B cell (primary cell): ENCODE measurements around the gene CIAO2B. TPM values are rescaled to one million over a fixed set of nuclear protein-coding genes. Genes with fewer than 3 reads are reported as not detected.

Experiments
- ATAC-seq: fragments of 200-7000 bp; cut with Tn5 transposase; one replicate; pipeline ENCODE4 v1.10.0; 2021; ENCODE audit warnings: low read depth, mild to moderate bottlenecking, moderate number of reproducible peaks, moderate library complexity
- CTCF ChIA-PET: fragments of 350-600 bp; sonication (Branson Sonifier 250); formaldehyde crosslinking; loops from one replicate; lab custom pipeline; 2021; ENCODE audit warnings: antibody characterized with exemption, inconsistent platforms; lab: Charles Lee
- POLR2A ChIA-PET: fragments of 350-600 bp; sonication (Branson Sonifier 250); formaldehyde crosslinking; loops from one replicate; lab custom pipeline; 2021; ENCODE audit warnings: antibody characterized with exemption; lab: Charles Lee
- DNase-seq: peaks from one replicate; pipeline ENCODE4 v3.0.0; 2013
- H2AFZ ChIP-seq: 2 replicates; pipeline ENCODE4 v1.6.1; 2012; ENCODE audit warnings: mild to moderate bottlenecking, low read depth, low read length; ENCODE audit not compliant: insufficient read depth, poor library complexity, severe bottlenecking
- H3K27ac ChIP-seq, 2 donors: 1 replicate in 1 of 2; 2 replicates in 1 of 2; pipeline ENCODE4 v1.5.1; 2012 to 2013; ENCODE audit warnings: low read length in 2 of 2, mild to moderate bottlenecking in 2 of 2, moderate library complexity in 1 of 2
- H3K27me3 ChIP-seq, 4 experiments: fragments of 200-600 bp in 1 of 4; sonication (generic) in 1 of 4; replicated peaks in 1 of 4; 1 replicate in 2 of 4; 2 replicates in 2 of 4; pipeline versions ENCODE4 v1.6.1 to v1.7.0; 2013 to 2016; ENCODE audit warnings: low read length in 3 of 4, mild to moderate bottlenecking in 2 of 4, mixed read lengths in 1 of 4, moderate library complexity in 1 of 4; ENCODE audit not compliant: insufficient read depth in 4 of 4, control insufficient read depth in 3 of 4; ENCODE audit errors: control extremely low read depth in 1 of 4
- H3K36me3 ChIP-seq, 2 experiments: replicated peaks in 1 of 2; 1 replicate in 1 of 2; 2 replicates in 1 of 2; pipeline versions ENCODE4 v1.6.1 to v1.7.1; 2013; ENCODE audit warnings: low read length in 1 of 2; ENCODE audit not compliant: insufficient read depth in 2 of 2, control insufficient read depth in 1 of 2; ENCODE audit errors: control extremely low read depth in 1 of 2, extremely low read depth in 1 of 2
- H3K4me1 ChIP-seq, 2 donors: fragments of 200-600 bp in 1 of 2; sonication (generic) in 1 of 2; 1 replicate in 1 of 2; 2 replicates in 1 of 2; pipeline versions ENCODE4 v1.5.1 to v1.6.1; 2013 to 2017; ENCODE audit warnings: low read length in 2 of 2; ENCODE audit not compliant: control insufficient read depth in 2 of 2, insufficient read depth in 2 of 2
- H3K4me2 ChIP-seq: replicated peaks from 2 replicates; pipeline ENCODE3; 2012; ENCODE audit warnings: mild to moderate bottlenecking, low read depth, low read length; ENCODE audit not compliant: poor library complexity, severe bottlenecking
- H3K4me3 ChIP-seq, 5 experiments: fragments of 200-600 bp in 1 of 5; sonication (generic) in 1 of 5; 1 replicate in 3 of 5; 2 replicates in 2 of 5; pipeline versions ENCODE4 v1.5.1 to v1.7.0; 2011 to 2016; ENCODE audit warnings: low read length in 4 of 5, mild to moderate bottlenecking in 4 of 5, low read depth in 2 of 5, control low read depth in 1 of 5, moderate library complexity in 1 of 5; ENCODE audit not compliant: insufficient read depth in 1 of 5; ENCODE audit errors: control extremely low read depth in 1 of 5, extremely low read depth in 1 of 5
- H3K79me2 ChIP-seq: fragments of 200-600 bp; sonication (generic); one replicate; pipeline ENCODE4 v1.6.0; 2016; ENCODE audit warnings: low read length; ENCODE audit not compliant: control insufficient read depth, insufficient read depth
- H3K9ac ChIP-seq: fragments of 200-600 bp; sonication (generic); 2 replicates; pipeline ENCODE4 v1.6.1; 2017; ENCODE audit warnings: mild to moderate bottlenecking, low read length, moderate library complexity
- H3K9me3 ChIP-seq, 3 donors: one replicate each; pipeline versions ENCODE4 v1.6.1 to v1.7.1; 2013; ENCODE audit warnings: low read length in 2 of 3; ENCODE audit not compliant: control insufficient read depth in 2 of 3, insufficient read depth in 1 of 3; ENCODE audit errors: control extremely low read depth in 1 of 3
- H4K20me1 ChIP-seq: 2 replicates; pipeline ENCODE4 v1.6.0; 2012; ENCODE audit warnings: mild to moderate bottlenecking, low read length; ENCODE audit not compliant: insufficient read depth, control insufficient read depth, poor library complexity, severe bottlenecking
- H3K27ac Mint-ChIP-seq: one replicate; pipeline ENCODE4 v1.8.0; 2021; ENCODE audit warnings: mixed read lengths
- H3K27me3 Mint-ChIP-seq: one replicate; pipeline ENCODE4 v1.8.0; 2021; ENCODE audit warnings: mixed read lengths
- H3K4me1 Mint-ChIP-seq: one replicate; pipeline ENCODE4 v1.8.0; 2021; ENCODE audit warnings: mixed read lengths
- H3K4me3 Mint-ChIP-seq: one replicate; pipeline ENCODE4 v1.8.0; 2021; ENCODE audit warnings: mixed read lengths
- H3K9me3 Mint-ChIP-seq: one replicate; pipeline ENCODE4 v1.8.0; 2022; ENCODE audit warnings: mixed read lengths; ENCODE audit not compliant: insufficient read depth
- CTCF ChIP-seq: fragments of 200-600 bp; IDR thresholded peaks from one replicate; pipeline ENCODE4 v1.8.0; 2022; ENCODE audit warnings: antibody characterized with exemption, mild to moderate bottlenecking
- EZH2 ChIP-seq: IDR thresholded peaks from 2 replicates; pipeline ENCODE4 v1.6.1; 2012; ENCODE audit warnings: borderline replicate concordance, low read depth, mild to moderate bottlenecking, moderate library complexity, low read length; ENCODE audit not compliant: insufficient read depth, poor library complexity, severe bottlenecking
- WGBS: methylation state at CpG from one replicate; pipeline ENCODE4 v1.1.5; 2013; ENCODE audit warnings: missing lambda C conversion rate; ENCODE audit not compliant: insufficient coverage; 5-methylcytosine and 5-hydroxymethylcytosine counted together
- intact Hi-C: fragments of 100-400 bp; cut with micrococcal nuclease; formaldehyde crosslinking; loops from one replicate; pipeline ENCODE4 v1.10.0; 2022
- polyA plus RNA-seq: library from polyadenylated mRNA; depleted of rRNA; stranded (reverse); fragments of >200 nt; gene quantifications from 2 replicates; pipeline ENCODE4 v1.2.3, GENCODE V29; 2012
- total RNA-seq, 2 donors: library from RNA; stranded (reverse); fragments of 120-200 nt in 1 of 2; gene quantifications; 1 replicate in 1 of 2; 2 replicates in 1 of 2; pipeline versions ENCODE4 v1.2.3 to v1.2.4, GENCODE V29; 2013 to 2022

Gene CIAO2B
- total and polyA plus RNA-seq, 2 donors (not counting 1 experiment from before 2014, with no cell fraction given): 60.6 to 159 TPM

- Histone ChIP-seq H2AFZ (no peak overlapping the region), H3K9me3 (no peaks in the 10 kb centered on the region), H3K27me3 (no peaks in the 10 kb centered on the region), H3K79me2 (no peaks in the 10 kb centered on the region), H3K4me2 (no peak overlapping the region), H4K20me1 (no peaks in the 10 kb centered on the region), H3K4me3 (no peak overlapping the region), H3K4me1 (peaks cover 0 to 3% of the 10 kb centered on the region in 2 donors), H3K36me3 (peaks cover 0 to 6% of the 10 kb centered on the region in 2 experiments), H3K27ac (no peak overlapping the region), H3K9ac (no peak overlapping the region)
- TF ChIP-seq CTCF (no peak), EZH2 (no peak)
- intact Hi-C loops: no loop called here
- Mint-ChIP-seq H3K9me3 (no peaks in the 10 kb centered on the region), H3K4me3 (no peak overlapping the region), H3K4me1 (no peaks in the 10 kb centered on the region), H3K27ac (no peak overlapping the region), H3K27me3 (no peaks in the 10 kb centered on the region)
- DNase-seq (no peak), ATAC-seq (no peak)
- CTCF ChIA-PET: interaction anchor here (1.0 to 1.5 kb wide), 2 partner anchors 10 to 23 kb away, joined by 4 to 5 read pairs; partner anchors contain the start of gene PDP2
- WGBS: no CpG with 5 or more reads among the region's 2 CpGs
- POLR2A ChIA-PET: no interaction called here
Observed at GRCh38 chr16:66890799-66891198, 43.4 kb downstream of the CIAO2B start.

GRCh38 chr16:66889622-66890021 lies 44.6 kb downstream of the CIAO2B start:
- DNase-seq (no peak), ATAC-seq (no peak)
- no peak overlapping the region for H3K4me3 ChIP-seq
- WGBS: 43% methylated on average over 1 of the region's 4 CpGs
- no peak overlapping the region for H3K27ac ChIP-seq
- no peaks in the 10 kb centered on the region for H4K20me1 ChIP-seq
- POLR2A ChIA-PET: no interaction called here
- H2AFZ ChIP-seq: no peak overlapping the region
- H3K27me3 ChIP-seq: no peaks in the 10 kb centered on the region
- no peaks in the 10 kb centered on the region for H3K4me1 Mint-ChIP-seq
- H3K79me2 ChIP-seq: no peaks in the 10 kb centered on the region
- no peaks in the 10 kb centered on the region for H3K27me3 Mint-ChIP-seq
- no peak for TF ChIP-seq EZH2
- TF ChIP-seq CTCF: no peak
- no peaks in the 10 kb centered on the region for H3K9me3 ChIP-seq
- H3K27ac Mint-ChIP-seq: no peak overlapping the region
- intact Hi-C loops: no loop called here
- peaks cover 0 to 16% of the 10 kb centered on the region in 2 experiments for H3K36me3 ChIP-seq
- no peaks in the 10 kb centered on the region for H3K4me1 ChIP-seq
- H3K9ac ChIP-seq: no peak overlapping the region
- CTCF ChIA-PET: interaction anchor here (1.4 to 1.5 kb wide), 2 partner anchors 9 to 22 kb away, joined by 3 to 5 read pairs; partner anchors contain the start of gene PDP2
- no peak overlapping the region for H3K4me2 ChIP-seq
- H3K4me3 Mint-ChIP-seq: no peak overlapping the region
- H3K9me3 Mint-ChIP-seq: no peaks in the 10 kb centered on the region
